Astrocyte of the cerebellum (primary cell): Measurements from ENCODE around the gene ARHGEF10L.

Experiments
- DNase-seq: peaks from one replicate; pipeline ENCODE4 v3.0.0-alpha.2; 2011; ENCODE audit warnings: low read depth
- H3K4me3 ChIP-seq: 2 replicates; pipeline ENCODE4 v1.5.1; 2011; ENCODE audit warnings: mild to moderate bottlenecking, low read depth, low read length, moderate library complexity
- CTCF ChIP-seq: IDR thresholded peaks from 2 replicates; pipeline ENCODE4 v1.5.1; 2012; ENCODE audit warnings: low read length, low read depth, moderate library complexity, mild to moderate bottlenecking; ENCODE audit errors: missing control alignments
- in situ Hi-C: cut with HindIII; loops from 2 replicates; pipeline ENCODE4 v1.10.0; 2017; ENCODE audit warnings: low sequenced_read_pairs

The ARHGEF10L gene

GRCh38 chr1:17711941-17712340 is 172.4 kb downstream of the ARHGEF10L start:
- in situ Hi-C loops, result no loop called here
- H3K4me3 ChIP-seq, result no peak overlapping the region
- TF ChIP-seq CTCF, result no peak
- no peak for DNase-seq

- in situ Hi-C loops, result no loop called here
These were observed 174.5 kb downstream of the ARHGEF10L start for GRCh38 chr1:17713993-17714392.

GRCh38 chr1:17717594-17718535 is 178.4 kb downstream of the ARHGEF10L start:
- in situ Hi-C loops, result no loop called here

More at GRCh38 chr1:17713993-17714392, 174.5 kb downstream of the ARHGEF10L start:
- no peak for TF ChIP-seq CTCF
- H3K4me3 ChIP-seq, result no peak overlapping the region
- DNase-seq, result no peak

GRCh38 chr1:17719874-17720273 is 180.4 kb downstream of the ARHGEF10L start:
- no peak for TF ChIP-seq CTCF
- H3K4me3 ChIP-seq, result no peak overlapping the region
- DNase-seq, result no peak
- in situ Hi-C loops, result no loop called here

More at GRCh38 chr1:17717594-17718535, 178.4 kb downstream of the ARHGEF10L start:
- no peak for DNase-seq
- TF ChIP-seq CTCF, result no peak
- no peak overlapping the region for H3K4me3 ChIP-seq

GRCh38 chr1:17721444-17721843 is 181.9 kb downstream of the ARHGEF10L start:
- in situ Hi-C loops, result no loop called here
- DNase-seq, result no peak
- no peak for TF ChIP-seq CTCF
- H3K4me3 ChIP-seq, result no peak overlapping the region

GRCh38 chr1:17723684-17724083 is 184.2 kb downstream of the ARHGEF10L start:
- no peak overlapping the region for H3K4me3 ChIP-seq
- in situ Hi-C loops, result no loop called here
- peak; percentile 15 for TF ChIP-seq CTCF
- no peak for DNase-seq
